Common myeloid progenitor, CD34-positive (primary cell): ENCODE results near the gene CDCA5.
"Not testable (repeated sequence)": the region's sequence is repeated elsewhere in the genome, so short reads cannot be mapped to it uniquely, and the experiment has no call there.

Source experiments
- CTCF ChIA-PET: fragments of 350-600 bp; sonication (Branson Sonifier 250); formaldehyde crosslinking; loops from one replicate; lab custom pipeline; 2021; ENCODE audit warnings: antibody characterized with exemption; lab: Charles Lee
- POLR2A ChIA-PET: fragments of 350-600 bp; sonication (Branson Sonifier 250); formaldehyde crosslinking; loops from one replicate; lab custom pipeline; 2021; ENCODE audit warnings: antibody characterized with exemption; lab: Charles Lee
- DNase-seq, 3 donors: peaks; one replicate each; pipeline versions ENCODE4 v3.0.0 to v3.0.0-alpha.2; 2013
- H3K27ac ChIP-seq, 2 experiments: 1 replicate in 1 of 2; 2 replicates in 1 of 2; pipeline ENCODE4 v1.7.0; 2013; ENCODE audit warnings: inconsistent platforms in 2 of 2, low read length in 2 of 2, mild to moderate bottlenecking in 2 of 2, low read depth in 1 of 2, moderate library complexity in 1 of 2; ENCODE audit not compliant: severe bottlenecking in 2 of 2, insufficient read depth in 1 of 2, poor library complexity in 1 of 2
- H3K27me3 ChIP-seq, 5 experiments: replicated peaks in 2 of 5; 1 replicate in 3 of 5; 2 replicates in 2 of 5; pipeline versions ENCODE4 v1.6.1 to v1.7.0; 2013; ENCODE audit warnings: low read length in 4 of 5, mild to moderate bottlenecking in 2 of 5, moderate library complexity in 2 of 5, inconsistent platforms in 1 of 5; ENCODE audit not compliant: insufficient read depth in 5 of 5, control insufficient read depth in 4 of 5
- H3K36me3 ChIP-seq, 4 experiments: 1 replicate in 2 of 4; 2 replicates in 2 of 4; pipeline versions ENCODE4 v1.6.1 to v1.7.0; 2013; ENCODE audit warnings: low read length in 3 of 4, control low read depth in 1 of 4, mild to moderate bottlenecking in 1 of 4; ENCODE audit not compliant: control insufficient read depth in 4 of 4, insufficient read depth in 4 of 4
- H3K4me1 ChIP-seq, 4 experiments: 1 replicate in 3 of 4; 2 replicates in 1 of 4; pipeline versions ENCODE4 v1.6.1 to v1.7.1; 2013; ENCODE audit warnings: low read length in 3 of 4, mild to moderate bottlenecking in 3 of 4, control low read depth in 1 of 4, inconsistent platforms in 1 of 4, moderate library complexity in 1 of 4; ENCODE audit not compliant: control insufficient read depth in 4 of 4, insufficient read depth in 4 of 4; ENCODE audit errors: control extremely low read depth in 1 of 4
- H3K4me3 ChIP-seq, 7 experiments: 1 replicate in 4 of 7; 2 replicates in 3 of 7; pipeline versions ENCODE4 v1.5.1 to v1.7.0; 2013; ENCODE audit warnings: mild to moderate bottlenecking in 7 of 7, low read length in 6 of 7, moderate library complexity in 6 of 7, inconsistent platforms in 2 of 7, low read depth in 2 of 7, control low read depth in 1 of 7; ENCODE audit not compliant: insufficient read depth in 4 of 7, control insufficient read depth in 1 of 7; ENCODE audit errors: extremely low read depth in 1 of 7
- H3K9me3 ChIP-seq, 5 experiments: 1 replicate in 4 of 5; 2 replicates in 1 of 5; pipeline versions ENCODE4 v1.6.1 to v1.7.1; 2013; ENCODE audit warnings: low read length in 4 of 5, mild to moderate bottlenecking in 2 of 5, inconsistent platforms in 1 of 5, low read depth in 1 of 5, moderate library complexity in 1 of 5; ENCODE audit not compliant: control insufficient read depth in 4 of 5, insufficient read depth in 2 of 5; ENCODE audit errors: control extremely low read depth in 1 of 5
- WGBS: methylation state at CpG from one replicate; pipeline ENCODE4 v1.1.5; 2013; ENCODE audit not compliant: insufficient coverage; 5-methylcytosine and 5-hydroxymethylcytosine counted together

Gene CDCA5

GRCh38 chr11:65119670-65119995 is 35.8 kb upstream of the CDCA5 start:
- no peak for DNase-seq
- Histone ChIP-seq H3K4me1 (peaks cover 7 to 42% (median 29%) of the 10 kb centered on the region in 4 experiments), H3K4me3 (no peak overlapping the region), H3K36me3 (peaks cover 4 to 60% (median 25%) of the 10 kb centered on the region in 4 experiments), H3K9me3 (no peaks in the 10 kb centered on the region), H3K27ac (peak overlapping the region in 1 of 2 experiments; percentile 97), H3K27me3 (no peaks in the 10 kb centered on the region)
- CTCF ChIA-PET, result interaction anchor here (1.0 to 4.8 kb wide), 5 partner anchors 9 to 62 kb away, joined by 3 to 35 read pairs (median 12); partner anchors contain the start of genes CAPN1 and TM7SF2
- POLR2A ChIA-PET, result no interaction called here

GRCh38 chr11:65118891-65119669 is 35.2 kb upstream of the CDCA5 start:
- CTCF ChIA-PET, result interaction anchor here (1.0 to 4.8 kb wide), 10 partner anchors 9 to 273 kb away, joined by 3 to 35 read pairs (median 10); partner anchors contain the start of genes CAPN1 and TM7SF2
- not testable (repeated sequence) for H3K27me3 ChIP-seq, DNase-seq, H3K9me3 ChIP-seq, H3K4me3 ChIP-seq
- 98% methylated on average over 13 of the region's 18 CpGs for WGBS
- peaks cover 4 to 57% (median 22%) of the 10 kb centered on the region in 4 experiments for H3K36me3 ChIP-seq
- peaks cover 7 to 43% (median 29%) of the 10 kb centered on the region in 4 experiments for H3K4me1 ChIP-seq
- POLR2A ChIA-PET, result interaction anchor here (1.4 to 3.7 kb wide), 2 partner anchors 13 to 16 kb away, joined by 5 to 26 read pairs; partner anchors contain the start of gene SYVN1
- peak overlapping the region in 1 of 2 experiments; percentile 34 for H3K27ac ChIP-seq

- ChIA-PET CTCF (interaction anchor here (0.8 to 4.8 kb wide), 13 partner anchors 8 to 331 kb away, joined by 3 to 35 read pairs (median 5); partner anchors contain the start of genes BATF2, CAPN1 and TM7SF2), POLR2A (interaction anchor here (0.8 to 3.7 kb wide), 7 partner anchors 14 to 240 kb away, joined by 3 to 26 read pairs (median 5); partner anchors contain the start of genes ARL2, CAPN1, EHD1 and SYVN1)
- Histone ChIP-seq H3K9me3 (no peaks in the 10 kb centered on the region), H3K4me3 (no peak overlapping the region), H3K27ac (peak overlapping the region in 1 of 2 experiments; percentile 34), H3K36me3 (peaks cover 4 to 57% (median 22%) of the 10 kb centered on the region in 4 experiments), H3K27me3 (no peaks in the 10 kb centered on the region), H3K4me1 (peaks cover 7 to 50% (median 35%) of the 10 kb centered on the region in 4 experiments)
- no peak for DNase-seq
- WGBS, result 96% methylated on average over 17 of the region's 18 CpGs
Observed at GRCh38 chr11:65118097-65118837, 34.4 kb upstream of the CDCA5 start.

- POLR2A ChIA-PET, result interaction anchor here (0.8 to 3.7 kb wide), 10 partner anchors 10 to 239 kb away, joined by 3 to 26 read pairs (median 4); partner anchors contain the start of genes ARL2, CAPN1, EHD1 and SYVN1
- DNase-seq, result peak; percentile 99 to 100 (median 99)
- Histone ChIP-seq H3K27me3 (no peaks in the 10 kb centered on the region), H3K27ac (peak within 1 kb of the TSS; percentile 68 to 86), H3K4me1 (peaks cover 6 to 52% (median 36%) of the 10 kb centered on the region in 4 experiments), H3K4me3 (peak within 1 kb of the TSS; percentile 50 to 90 (median 88)), H3K9me3 (no peaks in the 10 kb centered on the region), H3K36me3 (peaks cover 4 to 57% (median 22%) of the 10 kb centered on the region in 4 experiments)
- CTCF ChIA-PET, result interaction anchor here (0.8 to 3.4 kb wide), 14 partner anchors 8 to 330 kb away, joined by 3 to 23 read pairs (median 4); partner anchors contain the start of genes BATF2, CAPN1 and SPDYC
- under 1% methylated on average over 82 of the region's 89 CpGs for WGBS
Observed at GRCh38 chr11:65117206-65118096, 33.6 kb upstream of the CDCA5 start, which contains the start of gene ZNHIT2. Gene ZNHIT2, minus strand, starts transcription at chr11:65117701. Its CDS starts 48 bp downstream, at chr11:65117653.

- 29% methylated on average over 68 of the region's 68 CpGs for WGBS
- Histone ChIP-seq H3K27ac (peak overlapping the region; percentile 68 to 86), H3K4me3 (peak overlapping the region; percentile 50 to 90 (median 88)), H3K36me3 (peaks cover 4 to 57% (median 22%) of the 10 kb centered on the region in 4 experiments), H3K27me3 (no peaks in the 10 kb centered on the region), H3K9me3 (no peaks in the 10 kb centered on the region), H3K4me1 (peaks cover 6 to 58% (median 42%) of the 10 kb centered on the region in 4 experiments)
- ChIA-PET POLR2A (interaction anchor here (1.0 to 3.7 kb wide), 5 partner anchors 11 to 65 kb away, joined by 3 to 26 read pairs (median 5); partner anchors contain the start of genes CAPN1 and SYVN1), CTCF (interaction anchor here (0.8 to 3.4 kb wide), 11 partner anchors 7 to 329 kb away, joined by 3 to 23 read pairs (median 5); partner anchors contain the start of genes CAPN1, SPDYC and VPS51)
- DNase-seq, result peak in 2 of 3 donors; percentile 57 to 68
Observed at GRCh38 chr11:65116370-65117205, 32.7 kb upstream of the CDCA5 start.
